H1 (cell line): Measurements from ENCODE around the gene FGL2. TPM values are rescaled to one million over a fixed set of nuclear protein-coding genes. Genes with fewer than 3 reads are reported as not detected.

Experiments
- CTCF ChIA-PET: fragments of 300-600 bp; sonication (Branson Sonifier 250); formaldehyde crosslinking; loops from one replicate; lab custom pipeline; 2021; ENCODE audit not compliant: partially characterized antibody; lab: Charles Lee
- POLR2A ChIA-PET: fragments of 300-600 bp; sonication (Branson Sonifier 250); formaldehyde crosslinking; loops from one replicate; lab custom pipeline; 2021; ENCODE audit warnings: inconsistent platforms; ENCODE audit not compliant: partially characterized antibody; lab: Charles Lee
- DNase-seq, 2 experiments: peaks; one replicate each; pipeline versions ENCODE4 v3.0.0 to v3.0.0-alpha.2; 2010 to 2022; ENCODE audit warnings: low spot score in 2 of 2, low read depth in 1 of 2, mixed read lengths in 1 of 2
- FAIRE-seq: peaks from 2 replicates; lab custom pipeline; 2011; peaks lifted over from hg19 to GRCh38; lab: Jason Lieb, UNC
- H2AFZ ChIP-seq: 2 replicates; pipeline ENCODE4 v1.8.1; 2012; ENCODE audit warnings: low read length, inconsistent platforms
- H2AK5ac ChIP-seq: 2 replicates; pipeline ENCODE4 v1.6.1; 2013; ENCODE audit warnings: low read depth, low read length
- H2BK120ac ChIP-seq: replicated peaks from 2 replicates; pipeline ENCODE3; 2013; ENCODE audit warnings: low read depth, low read length, inconsistent platforms
- H2BK12ac ChIP-seq: 2 replicates; pipeline ENCODE4 v1.6.1; 2013; ENCODE audit warnings: low read depth, low read length
- H2BK15ac ChIP-seq: 2 replicates; pipeline ENCODE4 v1.6.1; 2013; ENCODE audit warnings: low read length
- H2BK20ac ChIP-seq: 2 replicates; pipeline ENCODE4 v1.6.1; 2013; ENCODE audit warnings: low read length
- H2BK5ac ChIP-seq: 2 replicates; pipeline ENCODE4 v1.6.1; 2013; ENCODE audit warnings: low read depth, low read length
- H3K14ac ChIP-seq: 2 replicates; pipeline ENCODE4 v1.6.1; 2013; ENCODE audit warnings: inconsistent platforms; ENCODE audit not compliant: insufficient read length
- H3K18ac ChIP-seq: 2 replicates; pipeline ENCODE4 v1.6.1; 2013; ENCODE audit warnings: low read length; ENCODE audit errors: extremely low read depth
- H3K23ac ChIP-seq: 2 replicates; pipeline ENCODE4 v1.6.1; 2013; ENCODE audit warnings: inconsistent platforms; ENCODE audit not compliant: insufficient read length
- H3K23me2 ChIP-seq: 2 replicates; pipeline ENCODE4 v1.6.1; 2013; ENCODE audit warnings: low read depth, low read length
- H3K27ac ChIP-seq: 2 replicates; pipeline ENCODE4 v1.6.1; 2011; ENCODE audit warnings: low read depth, low read length, inconsistent platforms
- H3K27me3 ChIP-seq, 4 experiments: replicated peaks in 1 of 4; 1 replicate in 1 of 4; 2 replicates in 3 of 4; pipeline versions ENCODE4 v1.6.1 to v1.8.1; 2011 to 2013; ENCODE audit warnings: low read length in 3 of 4, mild to moderate bottlenecking in 3 of 4, inconsistent platforms in 2 of 4, mixed read lengths in 2 of 4, moderate library complexity in 1 of 4; ENCODE audit not compliant: control insufficient read depth in 3 of 4, insufficient read depth in 3 of 4; ENCODE audit errors: extremely low read depth in 1 of 4
- H3K36me3 ChIP-seq, 4 experiments: 2 replicates each; pipeline versions ENCODE4 v1.6.1 to v1.8.1; 2011 to 2013; ENCODE audit warnings: mild to moderate bottlenecking in 4 of 4, low read length in 3 of 4, moderate library complexity in 2 of 4, control low read depth in 1 of 4, inconsistent platforms in 1 of 4; ENCODE audit not compliant: insufficient read depth in 4 of 4, control insufficient read depth in 2 of 4
- H3K4ac ChIP-seq: replicated peaks from 2 replicates; pipeline ENCODE3; 2013; ENCODE audit warnings: low read length, low read depth, mixed read lengths, inconsistent platforms; ENCODE audit not compliant: insufficient read length
- H3K4me1 ChIP-seq, 4 experiments: replicated peaks in 1 of 4; 1 replicate in 1 of 4; 2 replicates in 3 of 4; pipeline versions ENCODE4 v1.6.1 to v1.8.1; 2011 to 2013; ENCODE audit warnings: low read length in 3 of 4, inconsistent platforms in 2 of 4, mixed read lengths in 1 of 4; ENCODE audit not compliant: insufficient read depth in 4 of 4, control insufficient read depth in 3 of 4
- H3K4me2 ChIP-seq, 2 experiments: 2 replicates each; pipeline versions ENCODE4 v1.6.1 to v1.8.1; 2011 to 2013; ENCODE audit warnings: low read depth in 2 of 2, low read length in 2 of 2, control low read depth in 1 of 2, inconsistent platforms in 1 of 2, mild to moderate bottlenecking in 1 of 2; ENCODE audit not compliant: insufficient read depth in 1 of 2
- H3K4me3 ChIP-seq, 4 experiments: fragments of 200-600, 300-600 bp in 1 of 4; sonication (generic), shearing (Covaris generic), sonication (Bioruptor Twin) in 1 of 4; 2 replicates each; pipeline versions ENCODE4 v1.5.1 to v1.8.1; 2011 to 2016; ENCODE audit warnings: low read length in 4 of 4, low read depth in 3 of 4, control low read depth in 2 of 4, inconsistent platforms in 2 of 4, mild to moderate bottlenecking in 2 of 4, mixed read lengths in 1 of 4, moderate library complexity in 1 of 4; ENCODE audit not compliant: insufficient read depth in 2 of 4; ENCODE audit errors: extremely low read depth in 1 of 4
- H3K56ac ChIP-seq: replicated peaks from 2 replicates; pipeline ENCODE3; 2013; ENCODE audit warnings: low read depth, mild to moderate bottlenecking, mixed read lengths, low read length, inconsistent platforms; ENCODE audit not compliant: insufficient read length
- H3K79me1 ChIP-seq: 2 replicates; pipeline ENCODE4 v1.6.1; 2013; ENCODE audit warnings: low read depth, low read length, control low read depth
- H3K79me2 ChIP-seq, 2 experiments: 2 replicates each; pipeline versions ENCODE4 v1.6.1 to v1.8.1; 2012 to 2013; ENCODE audit warnings: low read length in 2 of 2, mild to moderate bottlenecking in 2 of 2, inconsistent platforms in 1 of 2; ENCODE audit not compliant: insufficient read depth in 2 of 2, control insufficient read depth in 1 of 2
- H3K9ac ChIP-seq, 4 experiments: replicated peaks in 1 of 4; 1 replicate in 1 of 4; 2 replicates in 3 of 4; pipeline versions ENCODE4 v1.6.1 to v1.8.1; 2011 to 2013; ENCODE audit warnings: low read depth in 3 of 4, low read length in 3 of 4, control low read depth in 2 of 4, mild to moderate bottlenecking in 2 of 4, moderate library complexity in 2 of 4, inconsistent platforms in 1 of 4; ENCODE audit errors: extremely low read depth in 1 of 4
- H3K9me3 ChIP-seq, 2 experiments: 2 replicates each; pipeline versions ENCODE4 v1.6.1 to v1.8.1; 2012 to 2013; ENCODE audit warnings: mild to moderate bottlenecking in 2 of 2, moderate library complexity in 2 of 2, control low read depth in 1 of 2, inconsistent platforms in 1 of 2, low read depth in 1 of 2, low read length in 1 of 2, mixed read lengths in 1 of 2; ENCODE audit not compliant: insufficient read depth in 2 of 2
- H4K20me1 ChIP-seq, 2 experiments: replicated peaks in 1 of 2; 2 replicates each; pipeline versions ENCODE3 to v1.8.1; 2011 to 2013; ENCODE audit warnings: inconsistent platforms in 2 of 2, low read length in 2 of 2, mild to moderate bottlenecking in 1 of 2; ENCODE audit not compliant: insufficient read depth in 2 of 2, control insufficient read depth in 1 of 2
- H4K5ac ChIP-seq: 2 replicates; pipeline ENCODE4 v1.6.1; 2013; ENCODE audit warnings: low read length, low read depth, mixed read lengths, inconsistent platforms; ENCODE audit not compliant: insufficient read length
- H4K8ac ChIP-seq: 2 replicates; pipeline ENCODE4 v1.8.0; 2013; ENCODE audit warnings: mild to moderate bottlenecking, moderate library complexity, low read length, inconsistent platforms; ENCODE audit not compliant: insufficient read depth; ENCODE audit errors: extremely low read depth
- H4K91ac ChIP-seq: replicated peaks from 2 replicates; pipeline ENCODE3; 2013; ENCODE audit warnings: low read length, mixed read lengths, inconsistent platforms; ENCODE audit not compliant: insufficient read length
- ASH2L ChIP-seq: fragments of 200-600, 300-600 bp; sonication (generic); IDR thresholded peaks from one replicate; pipeline ENCODE4 v1.7.1; 2017; ENCODE audit warnings: low read length
- BCL11A ChIP-seq, 2 experiments: IDR thresholded peaks; one replicate each; pipeline ENCODE4 v1.6.1; 2011; ENCODE audit warnings: low read depth in 2 of 2, low read length in 2 of 2, mild to moderate bottlenecking in 2 of 2
- GABPA ChIP-seq: IDR thresholded peaks from 2 replicates; pipeline ENCODE4 v1.6.1; 2011; ENCODE audit warnings: mild to moderate bottlenecking, low read length, moderate library complexity, borderline replicate concordance; ENCODE audit not compliant: insufficient read depth
- HDAC6 ChIP-seq: IDR thresholded peaks from one replicate; pipeline ENCODE4 v1.7.1; 2012; ENCODE audit warnings: low read depth, mild to moderate bottlenecking, inconsistent platforms, low read length, moderate library complexity
- KDM4A ChIP-seq: IDR thresholded peaks from one replicate; pipeline ENCODE4 v1.7.1; 2012; ENCODE audit warnings: low read depth, mild to moderate bottlenecking, moderate library complexity, low read length, inconsistent platforms; ENCODE audit not compliant: severe bottlenecking
- POLR2A ChIP-seq, 2 experiments: IDR thresholded peaks; 1 replicate in 1 of 2; 2 replicates in 1 of 2; pipeline ENCODE4 v1.6.1; 2011; ENCODE audit warnings: low read depth in 2 of 2, low read length in 2 of 2, mild to moderate bottlenecking in 2 of 2; ENCODE audit errors: control extremely low read depth in 1 of 2
- TEAD4 ChIP-seq: IDR thresholded peaks from 2 replicates; pipeline ENCODE4 v1.6.1; 2012; ENCODE audit warnings: low read depth, low read length, inconsistent platforms, mixed read lengths
- WGBS, 2 experiments: shearing (Covaris generic) in 1 of 2; methylation state at CpG; one replicate each; pipeline versions ENCODE4 v1.1.6 to v1.1.7; 2013 to 2015; ENCODE audit warnings: low lambda C conversion rate in 2 of 2, mixed read lengths in 2 of 2, inconsistent platforms in 1 of 2, low coverage in 1 of 2, missing lambda C conversion rate in 1 of 2; ENCODE audit not compliant: insufficient replicate concordance in 2 of 2, insufficient coverage in 1 of 2, insufficient read length in 1 of 2; ENCODE audit errors: extremely low coverage in 1 of 2, missing lambda C conversion rate in 1 of 2; 5-methylcytosine and 5-hydroxymethylcytosine counted together
- polyA plus RNA-seq, 7 experiments: library from polyadenylated mRNA; depleted of rRNA in 3 of 7; stranded (reverse) in 5 of 7; unstranded in 2 of 7; fragments of >200 nt in 5 of 7; fragments of 200-250 nt in 2 of 7; gene quantifications; 1 replicate in 5 of 7; 2 replicates in 1 of 7; 4 replicates in 1 of 7; pipeline versions ENCODE4 v1.2.1 to v1.2.3, GENCODE V29; 2011 to 2013; ENCODE audit warnings: missing spikeins in 2 of 7, mixed read lengths in 2 of 7
- total RNA-seq: library from RNA; stranded (reverse); fragmentation: NEBNext Ultra II Directional; extraction: Animal tissue kit (Norgen Biotek cat#: 25700); gene quantifications from 2 replicates; pipeline ENCODE4 v1.2.1, GENCODE V29; 2021
- TF ChIP-seq, protein P1 (sequence below): IDR thresholded peaks from 2 replicates; pipeline ENCODE4 v1.6.1; 2012; ENCODE audit warnings: inconsistent platforms

Gene FGL2
- total and polyA plus RNA-seq, 2 of the 8 experiments (the other 6 are each of a cell fraction or from before 2014, with no cell fraction given) = not detected

DNA sequence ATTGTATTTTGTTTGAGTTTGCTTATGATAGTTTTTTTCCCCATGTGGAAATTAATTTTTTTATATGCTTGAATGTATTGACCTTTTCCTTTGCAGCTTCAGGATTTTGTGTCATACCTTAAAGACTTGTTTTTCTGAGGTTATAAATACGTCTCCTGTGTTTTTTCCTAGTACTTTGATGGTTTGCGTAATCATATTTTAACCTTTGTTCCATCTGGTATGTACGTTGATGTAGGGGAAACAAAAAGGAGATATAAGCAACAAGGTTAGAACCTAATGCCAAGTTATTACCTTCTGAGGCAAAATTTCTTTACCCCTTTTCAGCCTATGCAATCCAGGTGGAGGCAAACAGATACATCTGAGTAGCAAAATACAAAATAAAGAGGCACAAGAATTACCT lies 17.9 kb downstream of the FGL2 start:
- CTCF ChIA-PET = no interaction called here
- Histone ChIP-seq H3K14ac (no peak overlapping the region), H2BK15ac (no peak overlapping the region)

More for the DNA sequence above, 17.9 kb downstream of the FGL2 start:
- H3K9me3 ChIP-seq = no peaks in the 10 kb centered on the region
- no peak overlapping the region for H2AFZ ChIP-seq
- H3K79me1 ChIP-seq = no peaks in the 10 kb centered on the region
- H4K20me1 ChIP-seq = no peaks in the 10 kb centered on the region
- H3K9ac ChIP-seq = no peak overlapping the region
- no peaks in the 10 kb centered on the region for H3K27me3 ChIP-seq
- H3K4me1 ChIP-seq = no peaks in the 10 kb centered on the region
- H3K79me2 ChIP-seq = no peaks in the 10 kb centered on the region
- H3K27ac ChIP-seq = no peak overlapping the region
- no peak for DNase-seq
- no peak overlapping the region for H2AK5ac ChIP-seq
- no peak overlapping the region for H3K18ac ChIP-seq
- H3K23ac ChIP-seq = no peak overlapping the region
- 89% methylated on average over 3 of the region's 3 CpGs; no CpG with 5 or more reads in 1 of the 2 experiments for WGBS, 2 experiments
- H4K5ac ChIP-seq = no peak overlapping the region
- H3K36me3 ChIP-seq = no peaks in the 10 kb centered on the region
- H2BK12ac ChIP-seq = no peak overlapping the region
- no peak overlapping the region for H3K4me2 ChIP-seq
- POLR2A ChIA-PET = no interaction called here
- no peak overlapping the region for H3K56ac ChIP-seq
- no peak overlapping the region for H4K91ac ChIP-seq
- TF ChIP-seq POLR2A (IDR thresholded peaks at IDR 0.05; ENCODE audit: control extremely low read depth in 1 of 2, low read depth in 2 of 2, low read length in 2 of 2) (no peak), TEAD4 (no peak), ASH2L (no peak), GABPA (no peak), HDAC6 (no peak), KDM4A (no peak), BCL11A (IDR thresholded peaks at IDR 0.05; ENCODE audit: low read depth in 2 of 2, low read length in 2 of 2) (no peak)
- TF ChIP-seq, protein P1, sequence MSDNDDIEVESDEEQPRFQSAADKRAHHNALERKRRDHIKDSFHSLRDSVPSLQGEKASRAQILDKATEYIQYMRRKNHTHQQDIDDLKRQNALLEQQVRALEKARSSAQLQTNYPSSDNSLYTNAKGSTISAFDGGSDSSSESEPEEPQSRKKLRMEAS = no peak
- TF ChIP-seq, all 59 proteins: peak for 0
- Histone ChIP-seq H3K23me2 (no peaks in the 10 kb centered on the region), H2BK5ac (no peak overlapping the region), H2BK120ac (no peak overlapping the region), H4K8ac (no peak overlapping the region), H3K4me3 (no peak overlapping the region), H2BK20ac (no peak overlapping the region), H3K4ac (no peak overlapping the region)
- FAIRE-seq = no peak
